Fibroblast of skin of right quadriceps (primary cell): Measurements from ENCODE around the gene PDE11A.
"Not testable (repeated sequence)": the region's sequence is repeated elsewhere in the genome, so short reads cannot be mapped to it uniquely, and the experiment has no call there.

Source experiments
- DNase-seq: peaks from one replicate; pipeline ENCODE4 v3.0.0-alpha.2; 2013

Gene PDE11A

DNA sequence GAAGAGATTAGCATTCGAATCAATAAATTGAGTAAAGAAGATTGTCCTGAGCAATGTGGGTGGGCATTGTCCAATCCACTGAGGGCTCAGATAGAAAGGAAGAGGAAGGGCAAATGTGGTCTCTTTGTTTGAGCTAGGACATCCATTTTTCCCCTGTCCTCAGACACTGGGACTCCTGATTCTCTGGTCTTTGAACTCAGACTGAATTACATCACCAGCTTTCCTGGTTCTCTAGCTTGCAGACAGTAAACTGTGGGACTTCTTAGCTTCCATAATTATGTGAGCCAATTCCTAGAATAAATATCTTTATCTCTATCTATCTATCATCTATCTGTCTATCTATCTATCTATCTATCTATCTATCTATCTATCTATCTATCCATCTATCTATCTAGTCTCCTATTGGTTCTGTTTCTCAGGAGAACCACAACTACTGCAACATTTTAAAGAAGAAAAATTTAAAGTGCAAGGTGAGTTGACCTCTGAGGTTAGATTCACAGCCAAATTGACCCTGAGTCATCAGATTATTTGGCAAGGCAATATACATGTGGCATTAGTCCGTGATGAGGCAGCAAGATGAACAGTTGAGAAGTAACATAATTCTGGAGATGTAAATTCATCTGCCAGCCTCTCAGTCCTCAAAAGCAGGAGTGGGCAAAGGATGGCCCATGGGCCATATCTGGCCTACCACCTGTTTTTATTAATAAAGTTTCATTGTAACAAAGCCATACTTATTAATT lies 191.4 kb downstream of the PDE11A start:
- DNase-seq, result no peak

DNA sequence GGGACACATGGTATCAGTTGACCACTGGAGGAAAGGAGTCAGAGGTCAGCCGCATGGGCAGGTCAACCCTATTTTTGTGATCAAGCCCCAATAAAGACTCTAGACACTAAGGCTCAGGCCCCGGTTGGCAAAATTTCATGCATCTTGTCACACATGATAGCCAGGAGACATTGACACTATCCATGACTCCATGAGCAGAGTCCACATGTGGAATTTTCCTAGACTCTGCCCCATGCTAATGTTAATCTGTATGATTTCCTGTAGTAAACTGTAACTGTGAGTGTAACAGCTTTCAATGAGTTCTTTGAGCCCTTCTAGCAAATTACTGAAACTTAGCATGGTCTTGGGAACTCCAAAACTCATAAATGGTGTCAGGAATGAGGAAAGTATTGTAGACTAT lies 192.3 kb downstream of the PDE11A start:
- DNase-seq, result no peak

DNA sequence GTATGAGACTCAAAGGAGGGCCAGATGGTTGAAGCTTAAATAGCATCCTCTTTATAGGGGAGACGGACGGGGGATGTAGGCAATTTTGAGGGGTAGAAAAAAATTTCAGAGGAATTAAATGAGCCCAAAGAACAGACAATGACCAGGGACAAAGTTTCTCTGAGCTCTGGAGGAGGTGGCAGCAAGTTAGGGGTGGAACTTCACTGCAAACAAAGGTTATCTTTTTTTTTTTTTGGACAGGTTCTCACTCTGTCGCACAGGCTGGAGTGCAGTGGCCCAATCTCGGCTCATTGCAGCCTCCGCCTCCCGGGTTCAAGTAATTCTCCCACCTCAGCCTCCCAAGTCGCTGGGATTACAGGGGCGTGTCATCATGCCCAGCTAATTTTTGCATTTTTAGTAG lies 195.6 kb downstream of the PDE11A start:
- DNase-seq, result no peak

DNA sequence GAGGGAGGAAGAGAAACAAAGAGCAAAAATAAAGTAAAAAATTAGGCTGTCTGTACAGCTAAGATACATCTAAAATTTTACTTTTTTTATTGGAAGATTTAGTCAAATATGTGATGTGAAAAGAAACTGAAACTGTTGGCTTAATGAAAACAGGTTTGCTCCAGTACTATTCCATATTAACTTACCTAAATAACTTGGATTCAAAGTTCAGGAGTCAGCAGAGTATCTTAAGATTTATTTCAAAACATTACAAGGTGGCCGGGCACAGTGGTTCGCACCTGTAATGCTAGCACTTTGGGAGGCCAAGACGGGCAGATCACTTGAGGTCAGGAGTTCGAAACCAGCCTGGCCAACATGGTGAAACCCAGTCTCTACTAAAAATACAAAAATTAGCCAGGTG lies 197.9 kb downstream of the PDE11A start:
- no peak for DNase-seq

DNA sequence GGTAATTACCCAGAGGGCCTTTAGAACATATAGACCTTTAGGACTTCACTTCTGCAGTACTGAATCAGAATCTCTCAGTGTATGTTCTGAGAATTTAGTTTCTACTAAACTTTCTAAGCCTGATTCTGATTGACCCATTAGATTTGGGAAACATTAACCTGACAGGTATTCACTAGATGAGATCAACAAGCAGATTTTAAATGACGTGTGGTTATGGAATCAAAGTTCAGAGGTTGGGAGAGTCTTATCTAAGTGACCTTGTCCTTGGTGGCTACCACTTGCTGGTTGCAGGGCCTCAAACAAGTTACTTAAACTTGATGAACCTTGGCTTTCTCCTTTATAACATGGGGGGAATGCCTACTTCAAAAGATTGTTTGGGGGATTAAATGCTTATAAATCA lies 198.7 kb downstream of the PDE11A start:
- DNase-seq, result no peak

DNA sequence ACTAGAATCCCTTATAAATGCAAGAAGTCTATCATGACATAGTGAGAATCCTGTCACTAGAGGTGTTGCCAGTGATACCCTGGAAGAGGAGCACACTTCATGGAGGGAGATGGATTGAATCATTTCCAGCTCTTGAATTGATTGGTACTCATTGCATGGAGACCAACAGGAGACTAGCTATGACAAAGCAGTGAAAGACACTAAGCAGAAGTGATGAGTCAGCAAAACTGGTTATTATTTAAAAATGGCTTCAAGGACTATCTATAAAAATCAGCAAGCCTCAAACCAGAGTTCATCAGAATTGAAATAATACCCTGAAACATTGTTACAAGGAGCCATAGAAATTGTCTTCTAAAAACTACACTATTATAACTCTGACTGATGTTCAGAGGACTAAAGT lies 200.3 kb downstream of the PDE11A start:
- DNase-seq, result no peak

DNA sequence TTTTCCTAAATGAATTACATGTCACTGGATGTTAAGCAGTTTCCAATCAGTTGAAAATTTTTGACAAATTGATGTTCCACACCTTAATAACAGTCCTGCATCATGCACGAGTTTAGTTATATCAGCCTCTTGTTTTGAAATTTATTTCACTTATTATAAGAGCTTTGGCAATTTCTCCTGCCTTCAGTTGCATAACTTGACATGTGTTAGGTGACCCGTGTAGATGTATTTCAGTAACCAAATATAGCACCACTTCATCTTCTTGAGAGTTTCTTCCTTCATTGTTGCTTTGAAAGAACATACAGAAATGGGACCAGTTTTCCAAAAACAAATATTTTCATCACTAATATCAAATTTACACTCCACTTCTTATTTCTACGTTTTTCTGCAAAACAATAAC lies 202.7 kb downstream of the PDE11A start:
- no peak for DNase-seq

DNA sequence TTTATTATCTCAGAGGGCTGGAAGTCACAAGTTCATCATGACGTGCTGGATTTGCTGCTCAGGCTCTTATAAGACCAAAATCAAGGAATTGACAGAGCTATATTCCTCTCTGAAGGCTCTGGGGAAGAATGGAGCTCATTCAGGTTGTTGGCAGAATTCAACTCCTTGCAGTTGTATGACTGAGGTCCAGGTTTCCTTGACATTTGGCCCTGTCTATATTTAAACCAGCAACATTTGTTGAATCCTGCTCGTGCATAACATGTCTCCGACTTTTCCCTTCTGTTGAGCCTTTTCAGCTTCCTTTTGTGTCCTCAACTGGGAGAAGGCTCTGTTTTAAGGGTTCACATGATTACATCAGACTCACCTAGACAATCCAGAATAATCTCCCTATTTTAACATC lies 203.4 kb downstream of the PDE11A start:
- DNase-seq, result no peak

DNA sequence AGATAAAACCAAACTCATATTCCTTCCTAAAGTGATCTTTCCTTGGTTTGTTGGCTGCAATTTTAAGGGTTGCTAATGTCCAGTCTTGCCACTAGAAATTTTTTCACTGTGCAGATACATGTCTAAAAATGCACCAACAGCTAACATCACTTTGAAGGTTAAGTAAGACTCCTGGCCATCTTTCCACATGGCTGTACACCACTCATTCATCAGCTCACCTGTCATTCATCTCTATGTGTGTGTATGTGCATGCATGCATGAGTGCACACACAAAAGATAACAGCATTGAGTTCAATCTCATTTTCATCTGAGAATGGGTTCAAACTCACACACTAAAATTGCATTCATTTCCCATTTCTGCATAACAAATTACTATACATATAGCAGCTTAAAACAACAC lies 203.8 kb downstream of the PDE11A start:
- no peak for DNase-seq

DNA sequence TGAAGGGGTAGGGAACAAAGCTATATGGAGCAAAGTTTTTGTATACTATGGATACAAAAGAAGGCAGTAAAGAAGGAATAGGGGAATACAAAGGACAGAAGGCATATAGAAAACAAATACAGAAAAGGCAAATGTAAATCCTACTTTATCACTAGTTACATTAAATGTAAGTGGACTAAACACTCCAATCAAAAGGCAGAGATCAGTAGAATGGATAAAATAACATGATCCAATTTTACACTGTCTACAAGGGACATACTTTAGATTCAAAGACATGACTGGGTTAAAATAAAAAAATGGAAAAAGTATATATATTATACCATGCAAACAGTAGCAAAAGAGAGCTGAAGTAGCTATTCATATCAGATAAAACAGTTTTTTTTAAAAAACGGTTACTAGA lies 215.0 kb downstream of the PDE11A start:
- no peak for DNase-seq

DNA sequence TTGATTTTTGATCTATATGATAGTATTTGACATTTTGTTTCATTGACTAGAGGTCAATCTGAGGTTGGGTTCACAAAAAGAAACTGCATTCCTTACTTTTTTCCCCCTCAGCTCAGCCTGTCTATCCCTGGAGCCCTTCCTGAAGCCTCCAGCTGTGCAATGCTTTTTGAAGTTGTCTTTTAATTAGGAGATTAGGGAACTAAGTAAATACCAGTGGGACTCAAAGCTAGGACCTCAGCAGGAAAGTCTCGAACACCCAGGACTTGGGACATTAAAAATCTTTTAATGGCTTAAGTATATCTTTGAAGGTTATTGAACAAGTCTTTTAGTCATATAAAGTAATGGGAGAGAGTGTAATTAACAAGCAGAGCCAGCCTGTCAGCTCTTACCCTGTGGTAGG lies 220.2 kb downstream of the PDE11A start:
- DNase-seq, result no peak

DNA sequence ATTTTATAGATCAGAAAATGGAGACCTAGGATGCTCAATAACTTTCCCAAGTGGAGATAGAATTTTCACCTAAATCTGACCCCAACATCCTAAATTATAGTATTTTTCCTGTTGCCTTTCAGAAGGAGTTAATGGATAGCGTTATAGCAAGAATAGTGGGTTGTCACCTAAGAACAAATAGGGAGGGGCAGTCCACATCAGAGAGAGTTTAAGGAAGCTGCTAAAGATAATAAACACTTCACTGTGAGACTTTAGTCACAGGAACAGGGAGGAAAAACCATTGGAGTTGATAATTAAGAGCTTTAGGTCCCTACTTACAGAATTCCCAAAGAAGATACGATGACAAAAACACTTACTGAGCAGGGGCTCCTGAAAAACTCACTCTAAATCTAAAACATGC lies 229.4 kb downstream of the PDE11A start:
- no peak for DNase-seq

DNA sequence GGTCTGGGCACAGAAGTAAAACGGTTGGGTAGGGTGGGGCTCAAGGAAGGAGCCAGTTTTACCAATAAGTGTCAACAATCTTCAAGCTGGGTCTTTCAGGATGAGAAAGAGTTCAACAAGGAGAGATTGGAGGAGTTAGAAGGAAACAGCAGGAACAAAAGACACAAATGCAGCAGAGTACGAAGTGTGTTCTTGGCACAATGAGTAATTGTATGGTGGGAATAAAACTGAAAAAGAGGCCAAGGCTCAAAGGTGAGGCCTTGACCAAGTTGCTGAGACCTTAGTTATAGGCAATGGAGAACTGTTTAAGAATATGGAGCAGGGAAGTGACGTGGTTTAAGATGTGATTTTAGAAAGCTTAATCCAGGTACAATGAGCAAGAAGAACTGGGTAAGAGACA lies 230.3 kb downstream of the PDE11A start:
- DNase-seq, result no peak

DNA sequence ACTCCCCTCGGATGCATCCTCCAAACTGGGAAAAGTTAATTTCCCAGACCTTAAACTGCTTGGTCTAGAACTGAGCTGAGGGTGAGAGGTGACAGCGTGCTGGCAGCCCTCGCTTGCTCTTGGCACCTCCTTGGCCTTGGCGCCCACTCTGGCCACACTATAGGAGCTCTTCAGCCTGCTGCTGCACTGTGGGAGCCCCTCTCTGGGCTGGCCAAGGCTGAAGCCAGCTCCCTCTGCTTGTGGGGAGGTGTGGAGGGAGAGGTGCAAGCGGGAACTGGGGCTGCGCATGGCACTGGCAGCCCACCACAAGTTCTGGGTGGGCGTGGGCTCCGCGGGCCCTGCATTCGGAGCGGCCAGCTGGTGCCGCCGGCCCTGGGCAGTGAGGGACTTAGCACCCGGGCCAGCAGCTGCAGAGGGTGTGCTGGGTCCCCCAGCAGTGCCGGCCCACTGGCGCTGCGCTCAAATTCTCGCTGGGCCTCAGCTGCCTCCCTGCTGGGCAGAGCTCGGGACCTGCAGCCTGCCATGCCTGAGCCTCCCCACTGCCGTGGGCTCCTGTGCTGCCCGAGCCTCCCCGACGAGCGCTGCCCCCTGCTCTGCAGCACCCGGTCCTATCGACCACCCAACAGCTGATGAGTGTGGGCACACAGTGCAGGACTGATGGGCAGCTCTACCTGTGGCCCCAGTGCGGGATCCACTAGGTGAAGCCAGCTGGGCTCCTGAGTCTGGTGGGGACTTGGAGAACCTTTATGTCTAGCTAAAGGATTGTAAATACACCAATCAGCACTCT lies 237.0 kb downstream of the PDE11A start:
- not testable (repeated sequence) for DNase-seq

DNA sequence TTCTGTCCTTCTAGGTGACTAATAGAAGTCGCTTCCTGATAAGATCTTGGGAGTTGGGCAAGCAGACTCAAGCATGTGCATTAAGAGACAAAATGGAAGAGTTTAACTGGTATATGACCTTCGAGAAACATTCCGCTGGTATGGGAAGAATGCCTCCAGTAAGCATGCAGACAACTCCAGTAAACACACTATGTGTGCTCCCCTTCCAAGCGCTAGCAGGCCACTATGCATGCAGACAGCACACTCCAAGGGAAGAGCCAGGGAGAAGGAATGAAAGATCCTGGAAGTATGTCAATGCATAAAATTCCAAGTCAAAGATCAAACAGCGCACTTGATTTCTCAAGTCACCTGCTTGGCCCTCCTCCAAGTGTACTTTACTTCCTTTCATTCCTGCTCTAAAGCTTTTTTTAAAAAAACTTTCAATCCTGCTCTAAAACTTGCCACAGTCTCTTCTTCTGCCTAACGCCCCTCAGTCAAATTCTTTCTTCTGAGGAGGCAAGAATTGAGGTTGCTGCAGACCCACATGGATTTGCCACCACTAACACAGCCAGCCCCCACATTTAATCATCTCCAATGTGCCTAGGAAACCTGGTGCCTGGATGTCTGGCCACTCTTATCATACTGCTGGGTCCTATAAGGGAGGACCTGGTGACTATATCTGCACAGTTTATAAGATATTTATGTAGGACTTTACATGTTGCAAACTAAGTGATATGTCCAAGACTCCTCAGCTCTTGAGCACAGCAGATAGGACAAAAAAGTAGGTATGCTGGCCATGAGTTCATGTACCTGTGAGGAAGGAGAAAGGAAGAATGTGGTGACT lies 239.8 kb downstream of the PDE11A start:
- DNase-seq, result no peak

DNA sequence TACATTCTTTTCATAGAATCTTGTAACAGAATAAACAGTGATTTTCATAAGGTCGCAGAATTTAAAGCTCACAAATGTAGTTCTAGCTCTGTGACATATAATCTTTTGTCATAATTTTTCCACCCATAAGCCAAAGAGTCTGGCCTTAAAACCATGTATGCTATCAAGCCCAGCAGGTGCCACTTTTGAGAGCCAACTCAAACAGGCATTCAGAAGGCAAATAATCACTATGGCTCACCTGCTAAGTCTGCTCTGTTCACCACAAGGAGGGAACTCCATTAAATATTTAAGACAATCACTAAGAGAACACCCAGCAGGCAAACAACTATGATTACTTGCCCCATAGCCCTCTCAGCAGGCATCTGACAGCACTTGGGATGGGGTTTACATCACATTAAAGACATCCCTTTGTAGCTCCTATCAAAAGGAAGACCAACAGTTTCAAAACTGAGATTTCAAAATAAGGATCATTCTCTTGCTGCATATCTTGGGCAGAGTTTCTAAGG lies 241.6 kb downstream of the PDE11A start:
- no peak for DNase-seq

DNA sequence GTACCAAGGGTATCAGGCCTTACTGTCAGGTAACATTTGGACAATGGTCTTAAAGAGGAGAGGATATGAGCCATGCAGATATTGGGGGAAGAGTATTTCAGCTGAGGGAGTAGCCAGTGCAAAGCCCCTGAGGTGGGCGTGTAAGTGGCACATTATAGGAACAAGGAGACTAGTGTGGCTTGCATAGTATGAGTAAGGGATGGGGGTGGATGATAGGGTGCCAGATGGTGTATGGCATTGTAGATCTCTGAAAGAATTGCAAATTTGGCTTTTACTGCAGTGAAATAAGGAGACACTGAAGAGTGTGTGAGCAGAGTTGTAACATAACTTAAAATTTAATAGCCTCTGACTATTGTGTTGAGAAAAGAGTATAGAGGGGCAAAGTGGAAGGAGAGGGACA lies 244.0 kb downstream of the PDE11A start:
- DNase-seq, result no peak

DNA sequence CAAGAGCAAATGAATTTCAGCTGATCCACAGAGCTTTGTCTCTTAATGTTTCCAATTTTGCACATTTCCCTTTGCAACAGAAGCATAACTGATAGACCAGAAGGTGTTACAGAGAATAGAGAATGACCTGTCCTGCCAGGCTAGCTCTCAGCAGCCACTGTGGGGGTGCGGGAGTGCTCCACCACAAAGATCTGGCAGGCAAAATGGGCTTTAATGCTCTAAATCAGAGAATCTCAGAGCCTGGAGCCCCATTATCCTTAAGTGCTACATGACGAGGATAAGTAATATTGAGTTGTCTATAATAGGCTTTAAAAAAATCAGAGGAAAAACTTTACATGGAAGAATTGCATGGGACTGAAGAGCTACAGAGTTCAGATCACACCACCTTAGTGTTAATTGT lies 245.7 kb downstream of the PDE11A start:
- no peak for DNase-seq

DNA sequence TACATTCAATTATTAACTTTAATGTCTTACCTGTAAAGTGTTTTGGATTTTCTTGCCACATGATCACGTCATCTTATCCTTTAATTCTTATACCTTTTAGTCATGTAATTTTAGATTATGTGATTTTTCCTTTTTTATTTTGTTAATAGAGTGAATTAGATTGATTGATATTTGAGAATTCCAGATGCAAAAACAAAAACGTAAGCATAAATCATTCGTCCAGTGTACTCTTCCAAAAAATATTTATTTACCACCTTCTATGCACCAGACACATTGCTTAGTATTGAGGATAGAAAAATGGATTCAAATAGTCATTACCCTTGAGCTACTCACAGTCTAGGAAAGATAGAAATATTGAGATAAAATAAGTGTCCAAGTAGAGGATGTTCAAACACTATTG lies 249.6 kb downstream of the PDE11A start:
- DNase-seq, result no peak

DNA sequence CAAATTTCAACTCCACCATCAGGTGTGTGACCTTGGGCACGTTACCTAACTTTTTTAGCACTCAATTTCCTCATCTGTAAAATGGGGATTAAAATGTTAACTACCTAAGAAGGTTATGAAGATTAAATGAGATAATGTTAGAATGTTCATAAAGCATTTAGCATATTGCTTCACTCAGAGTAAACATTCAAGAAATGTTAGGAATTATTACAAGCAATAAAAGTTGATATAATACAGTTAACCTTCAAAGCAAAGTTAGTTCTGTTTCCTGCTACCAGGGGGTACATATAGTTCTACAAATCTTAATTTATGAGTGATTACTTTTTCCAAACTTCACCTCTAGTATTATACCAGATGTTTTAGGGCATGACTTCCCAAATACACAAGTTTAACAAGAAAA lies 254.2 kb downstream of the PDE11A start:
- DNase-seq, result no peak

DNA sequence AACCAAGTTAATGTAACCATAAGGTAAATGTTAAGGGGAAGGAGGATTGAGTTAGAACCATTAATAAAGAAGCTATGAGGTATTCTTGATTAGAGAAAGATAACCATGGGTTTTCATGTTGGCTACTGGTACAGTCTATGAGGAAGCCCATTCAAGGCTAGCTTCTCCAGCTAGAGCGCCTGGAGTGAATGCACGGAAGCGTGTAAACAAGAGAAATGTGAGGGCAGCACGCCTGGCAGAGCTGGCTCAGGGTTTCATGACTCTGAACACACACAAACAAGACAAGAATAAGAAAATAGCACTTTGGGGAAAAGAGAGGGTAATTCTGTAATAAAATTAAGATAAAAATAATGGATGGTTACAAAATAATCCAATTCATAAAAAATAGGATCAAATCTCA lies 255.3 kb downstream of the PDE11A start:
- DNase-seq, result no peak

DNA sequence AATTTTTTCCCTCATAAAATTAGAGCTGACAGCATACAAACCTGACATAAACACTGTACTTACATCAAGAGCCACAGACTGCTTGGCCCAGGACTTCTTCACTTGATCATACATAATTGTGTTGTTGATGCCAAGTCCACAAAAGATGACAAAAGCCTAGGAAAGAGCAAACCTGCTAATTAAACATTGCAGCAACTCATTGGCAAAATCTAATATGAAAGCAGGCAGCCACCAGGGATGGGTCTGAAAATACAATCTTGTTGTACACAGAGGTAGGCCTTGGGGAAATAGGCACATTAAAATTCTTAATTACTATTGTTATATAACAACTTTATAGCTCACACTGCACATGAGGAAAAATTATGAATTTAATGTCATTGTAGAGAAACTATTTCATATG lies 255.8 kb downstream of the PDE11A start:
- DNase-seq, result no peak

DNA sequence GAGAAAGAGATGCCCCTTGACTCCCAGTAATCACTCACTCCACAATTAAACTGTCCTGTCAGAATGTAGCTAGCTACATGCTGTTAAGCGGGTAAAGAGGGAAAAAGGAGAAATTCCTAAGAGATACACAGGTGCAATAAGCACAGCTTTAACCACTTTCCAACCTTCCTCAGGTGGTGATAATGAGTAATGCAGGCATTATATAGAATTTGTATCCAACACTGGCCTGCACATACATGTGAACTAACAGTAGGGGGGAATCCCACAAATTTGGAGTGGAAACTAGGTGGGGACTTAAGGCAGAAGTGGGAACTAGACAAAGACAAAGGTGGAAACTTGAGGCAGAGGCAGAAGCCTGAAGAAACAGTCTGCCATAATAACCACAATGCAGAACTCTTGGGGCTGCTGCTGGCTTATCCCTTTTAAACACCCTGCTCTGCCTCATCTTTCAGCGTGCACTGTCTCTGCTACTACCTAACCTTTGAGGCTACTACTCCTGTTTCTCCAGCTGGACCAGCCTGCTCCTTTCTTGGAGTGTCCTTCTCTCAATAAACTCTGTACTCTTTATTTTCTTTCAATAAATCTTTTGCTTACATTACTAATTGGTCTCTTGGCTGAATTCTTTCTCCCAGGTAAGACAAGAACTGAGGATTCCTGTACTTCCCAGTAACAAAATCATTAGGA lies 259.7 kb downstream of the PDE11A start:
- DNase-seq, result no peak
